GM18909 (cell line): Measurements from ENCODE around the gene GTF2F1.
"Not testable (repeated sequence)": the region's sequence is repeated elsewhere in the genome, so short reads cannot be mapped to it uniquely, and the experiment has no call there.

ENCODE experiments used
- ATAC-seq: cut with Tn5 transposase; IDR thresholded peaks from one replicate; pipeline ENCODE4 v1.9.1; 2021; ENCODE audit warnings: mild to moderate bottlenecking; ENCODE audit not compliant: unreplicated experiment, poor library complexity

The GTF2F1 gene

DNA sequence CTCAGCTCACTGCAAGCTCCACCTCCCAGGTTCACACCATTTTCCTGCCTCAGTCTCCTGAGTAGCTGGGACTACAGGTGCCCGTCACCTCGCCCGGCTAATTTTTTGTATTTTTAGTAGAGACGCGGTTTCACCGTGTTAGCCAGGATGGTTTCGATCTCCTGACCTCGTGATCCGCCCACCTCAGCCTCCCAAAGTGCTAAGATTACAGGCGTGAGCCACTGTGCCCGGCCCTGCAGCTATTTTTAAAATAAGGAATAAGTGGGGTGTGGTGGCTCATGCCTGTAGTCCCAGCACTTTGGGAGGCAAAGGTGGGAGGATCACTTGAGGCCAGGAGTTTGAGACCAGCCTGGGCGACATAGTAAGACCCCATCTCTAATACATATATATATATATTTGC lies 32.5 kb downstream of the GTF2F1 start:
- ATAC-seq = not testable (repeated sequence)

DNA sequence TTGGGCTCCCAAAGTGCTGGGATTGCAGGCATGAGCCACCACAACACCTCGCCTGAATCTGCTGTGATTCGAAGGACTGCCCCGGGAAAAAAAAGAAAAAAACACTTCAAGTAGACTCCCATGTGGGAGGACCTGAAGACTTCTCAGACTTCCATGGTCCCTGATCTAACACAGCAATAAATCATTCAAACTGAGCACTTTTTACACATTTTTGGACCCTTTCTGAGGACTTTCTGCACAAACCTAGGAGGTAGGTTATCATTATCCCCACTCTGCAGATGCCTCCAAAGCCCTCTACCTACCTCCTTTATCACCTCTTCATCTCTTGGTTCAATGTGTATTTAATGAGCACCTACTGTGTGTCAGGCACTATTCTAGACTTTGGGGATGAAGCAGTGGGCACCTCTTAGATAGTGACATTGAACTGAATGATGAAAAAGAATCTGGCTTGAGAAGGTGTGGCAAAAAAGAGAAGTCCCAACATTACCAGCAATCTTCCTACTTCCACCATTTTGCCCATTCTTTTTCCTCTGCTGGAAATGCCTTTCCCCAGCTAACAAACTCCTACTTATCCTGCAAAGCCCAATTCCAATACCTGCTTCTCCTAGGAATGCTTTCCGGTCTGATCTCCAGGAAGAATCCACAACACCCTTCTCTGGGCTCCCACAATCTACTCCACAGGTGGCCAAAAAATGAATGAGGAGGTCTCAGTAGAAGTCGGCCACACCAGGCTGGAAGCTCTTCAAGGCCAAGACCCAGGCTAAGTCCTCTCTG lies 33.2 kb downstream of the GTF2F1 start:
- ATAC-seq = no peak

GRCh38 chr19:6358003-6358402 lies 35.0 kb downstream of the GTF2F1 start:
- no peak for ATAC-seq

GRCh38 chr19:6357174-6357573 lies 35.8 kb downstream of the GTF2F1 start:
- no peak for ATAC-seq

DNA sequence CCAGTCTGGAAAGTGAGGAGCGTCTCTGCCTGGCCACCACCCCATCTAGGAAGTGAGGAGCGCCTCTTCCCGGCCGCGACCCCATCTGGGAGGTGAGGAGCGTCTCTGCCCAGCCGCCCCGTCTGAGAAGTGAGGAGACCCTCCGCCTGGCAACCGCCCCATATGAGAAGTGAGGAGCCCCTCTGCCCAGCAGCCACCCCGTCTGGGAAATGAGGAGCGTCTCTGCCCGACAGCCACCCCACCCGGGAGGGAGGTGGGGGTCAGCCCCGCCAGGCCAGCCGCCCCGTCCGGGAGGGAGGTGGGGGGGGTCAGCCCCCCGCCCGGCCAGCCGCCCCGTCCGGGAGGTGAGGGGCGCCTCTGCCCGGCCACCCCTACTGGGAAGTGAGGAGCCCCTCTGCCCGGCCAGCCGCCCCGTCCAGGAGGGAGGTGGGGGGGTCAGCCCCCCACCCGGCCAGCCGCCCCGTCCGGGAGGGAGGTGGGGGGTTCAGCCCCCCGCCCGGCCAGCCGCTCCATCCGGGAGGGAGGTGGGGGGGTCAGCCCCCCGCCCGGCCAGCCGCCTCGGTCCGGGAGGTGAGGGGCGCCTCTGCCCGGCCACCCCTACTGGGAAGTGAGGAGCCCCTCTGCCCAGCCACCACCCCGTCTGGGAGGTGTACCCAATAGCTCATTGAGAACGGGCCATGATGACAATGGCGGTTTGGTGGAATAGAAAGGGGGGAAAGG lies 37.5 kb downstream of the GTF2F1 start:
- ATAC-seq = not testable (repeated sequence)

- ATAC-seq = no peak
Measured at GRCh38 chr19:6354098-6354674, 38.8 kb downstream of the GTF2F1 start.

DNA sequence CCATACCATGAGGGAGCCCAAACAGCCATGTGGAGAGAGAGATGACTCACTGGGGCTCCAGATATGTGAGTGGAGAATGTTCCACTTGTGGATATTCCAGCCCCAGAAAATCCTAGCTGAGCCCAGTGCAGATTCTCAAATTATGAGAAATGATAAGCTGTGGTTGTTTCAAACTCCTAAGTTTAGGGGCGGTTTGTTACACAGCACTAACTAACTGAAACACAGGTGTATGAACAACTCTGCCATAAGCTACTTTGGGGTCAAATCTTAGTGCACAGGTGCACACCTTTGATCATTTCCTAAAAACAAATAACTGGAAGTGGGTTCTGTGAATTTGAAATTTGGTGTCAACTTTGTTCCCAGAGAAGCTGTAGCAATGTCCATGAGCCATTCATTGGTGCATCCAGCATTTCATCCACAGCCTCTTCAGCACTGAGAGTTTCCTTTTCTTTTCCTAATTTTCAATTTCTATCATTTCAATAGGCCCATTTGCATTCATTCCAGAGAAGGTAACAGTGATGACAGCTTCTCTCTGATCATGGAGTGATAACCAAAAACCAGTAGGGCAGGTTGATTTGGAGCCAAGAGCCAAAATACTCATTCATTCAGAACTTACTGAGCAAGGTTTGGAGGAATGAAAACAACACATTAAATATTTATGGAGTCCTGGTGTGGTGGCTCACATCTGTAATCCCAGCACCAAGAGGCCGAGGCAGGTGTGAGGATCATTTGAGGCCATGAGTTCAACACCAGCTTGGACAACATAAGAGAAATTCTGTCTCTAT lies 40.4 kb downstream of the GTF2F1 start:
- ATAC-seq = no peak

DNA sequence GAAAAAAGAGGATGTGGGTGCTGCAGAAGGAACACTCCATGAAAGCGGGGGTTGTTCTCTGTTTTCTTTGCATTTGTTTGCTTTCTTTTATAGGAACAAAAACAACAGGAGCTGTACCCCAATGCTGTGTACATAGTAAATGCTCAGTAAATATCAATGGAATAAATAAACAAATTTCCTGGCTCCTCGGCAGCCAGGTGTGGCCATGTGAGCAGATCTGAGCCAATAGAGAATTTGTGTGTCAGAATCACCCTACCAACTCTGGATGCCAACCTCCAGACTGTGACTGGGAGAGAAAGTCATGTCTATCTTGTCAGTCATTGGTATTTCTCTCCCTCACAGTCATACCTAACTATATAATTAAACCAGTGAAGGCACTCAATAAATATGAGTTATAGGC lies 42.3 kb downstream of the GTF2F1 start:
- no peak for ATAC-seq

DNA sequence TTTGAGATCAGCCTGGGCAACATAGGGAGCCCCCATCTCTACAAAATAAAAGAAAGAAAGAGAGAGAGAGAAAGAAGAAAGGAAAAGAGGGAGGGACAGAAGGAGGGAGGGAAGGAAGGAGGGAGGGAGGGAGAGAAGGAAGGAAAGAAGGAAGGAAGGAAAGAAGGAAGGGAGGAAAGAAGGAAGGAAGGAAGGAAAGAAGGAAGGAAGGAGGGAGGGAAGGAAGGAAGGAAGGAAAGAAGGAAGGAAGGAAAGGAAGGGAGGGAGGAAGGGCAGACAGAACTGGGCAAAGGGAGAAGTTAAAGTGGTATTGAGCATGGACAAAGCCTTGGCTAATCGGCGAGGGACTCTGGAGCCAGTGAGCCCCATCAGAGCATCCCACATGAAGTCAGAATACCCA lies 43.7 kb downstream of the GTF2F1 start:
- ATAC-seq = not testable (repeated sequence)

GRCh38 chr19:6343462-6343861 lies 49.5 kb downstream of the GTF2F1 start:
- ATAC-seq = no peak

- no peak for ATAC-seq
Measured at GRCh38 chr19:6340493-6341201, 52.3 kb downstream of the GTF2F1 start.

DNA sequence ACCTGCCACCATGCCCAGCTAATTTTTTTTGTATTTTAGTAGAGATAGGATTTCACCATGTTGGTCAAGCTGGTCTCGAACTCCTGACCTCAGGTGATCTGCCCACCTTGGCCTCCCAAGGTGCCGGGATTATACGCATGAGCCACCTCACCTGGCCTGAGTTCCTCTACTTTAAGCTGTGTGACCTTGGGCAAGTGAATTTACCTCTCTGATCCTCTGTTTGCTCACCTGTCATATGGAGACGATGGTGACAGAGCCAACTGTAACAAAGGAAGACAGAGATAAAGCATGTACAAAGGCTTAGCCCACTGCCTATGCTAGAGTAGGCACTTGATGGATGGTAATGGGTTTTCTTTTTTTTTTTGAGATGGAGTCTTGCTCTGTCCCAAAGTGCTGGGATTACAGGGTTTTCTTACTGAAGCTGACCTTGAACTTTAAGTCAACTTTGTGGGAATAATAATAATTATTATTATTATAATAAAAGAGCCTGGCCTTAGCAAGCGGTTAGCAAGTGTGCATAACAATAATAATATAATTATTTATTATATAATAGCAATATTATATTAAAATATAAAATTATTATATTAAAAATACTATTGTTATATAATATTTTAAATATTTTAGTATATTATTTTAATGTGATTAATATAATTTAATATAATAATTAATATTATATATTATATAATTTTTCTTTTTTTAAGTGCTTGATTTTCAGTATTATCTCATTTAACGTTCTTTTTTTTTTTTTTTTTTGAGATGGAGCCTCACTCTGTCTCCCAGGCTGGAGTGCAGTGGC lies 58.3 kb downstream of the GTF2F1 start:
- ATAC-seq = no peak

GRCh38 chr19:6333439-6333838 lies 59.5 kb downstream of the GTF2F1 start, which contains the start of gene ACER1:
TSS of gene ACER1 (minus strand) at chr19:6333612. CDS start at chr19:6333551, 61 bp downstream.
- no peak for ATAC-seq
